ENCODE data around the gene MAGI2.

Gene MAGI2

GRCh38 chr7:78279032-78279431 lies 1174.4 kb downstream of the MAGI2 start:
- Histone ChIP-seq H3K9ac (ENCODE audit: low read length) (no peak overlapping the region), H3K4me1 (ENCODE audit: control insufficient read depth, insufficient read depth, low read length) (peaks cover 12% of the 10 kb centered on the region), H3K4me3 (ENCODE audit: low read length) (no peak overlapping the region), H3K27me3 (replicated peaks; ENCODE audit: control insufficient read depth, insufficient read depth, low read length) (no peaks in the 10 kb centered on the region), H3K36me3 (ENCODE audit: control insufficient read depth, insufficient read depth, low read length, severe bottlenecking) (no peaks in the 10 kb centered on the region), H3K9me3 (ENCODE audit: control insufficient read depth, low read length) (no peaks in the 10 kb centered on the region)
- peak; percentile 73 for DNase-seq (ENCODE audit: low read depth)

GRCh38 chr7:78267141-78267540 lies 1186.3 kb downstream of the MAGI2 start:
- DNase-seq (ENCODE audit: low read depth), result no peak
- no peaks in the 10 kb centered on the region for H3K27me3 ChIP-seq (replicated peaks; ENCODE audit: control insufficient read depth, insufficient read depth, low read length)
- no peak overlapping the region for H3K4me3 ChIP-seq (ENCODE audit: low read length)
- no peak overlapping the region for H3K9ac ChIP-seq (ENCODE audit: low read length)
- H3K4me1 ChIP-seq (ENCODE audit: control insufficient read depth, insufficient read depth, low read length), result no peaks in the 10 kb centered on the region
- H3K36me3 ChIP-seq (ENCODE audit: control insufficient read depth, insufficient read depth, low read length, severe bottlenecking), result no peaks in the 10 kb centered on the region
- peaks cover 6% of the 10 kb centered on the region for H3K9me3 ChIP-seq (ENCODE audit: control insufficient read depth, low read length)

- H3K9me3 ChIP-seq (ENCODE audit: control insufficient read depth, low read length), result peaks cover 3% of the 10 kb centered on the region
- no peaks in the 10 kb centered on the region for H3K27me3 ChIP-seq (replicated peaks; ENCODE audit: control insufficient read depth, insufficient read depth, low read length)
- H3K9ac ChIP-seq (ENCODE audit: low read length), result no peak overlapping the region
- no peaks in the 10 kb centered on the region for H3K36me3 ChIP-seq (ENCODE audit: control insufficient read depth, insufficient read depth, low read length, severe bottlenecking)
- no peaks in the 10 kb centered on the region for H3K4me1 ChIP-seq (ENCODE audit: control insufficient read depth, insufficient read depth, low read length)
- no peak for DNase-seq (ENCODE audit: low read depth)
- H3K4me3 ChIP-seq (ENCODE audit: low read length), result no peak overlapping the region
Observed at GRCh38 chr7:78265486-78265885, 1188.0 kb downstream of the MAGI2 start.

- Histone ChIP-seq H3K36me3 (ENCODE audit: control insufficient read depth, insufficient read depth, low read length, severe bottlenecking) (no peaks in the 10 kb centered on the region), H3K4me3 (ENCODE audit: low read length) (no peak overlapping the region), H3K4me1 (ENCODE audit: control insufficient read depth, insufficient read depth, low read length) (no peaks in the 10 kb centered on the region), H3K9me3 (ENCODE audit: control insufficient read depth, low read length) (peaks cover 2% of the 10 kb centered on the region), H3K27me3 (replicated peaks; ENCODE audit: control insufficient read depth, insufficient read depth, low read length) (no peaks in the 10 kb centered on the region), H3K9ac (ENCODE audit: low read length) (no peak overlapping the region)
- no peak for DNase-seq (ENCODE audit: low read depth)
Observed at GRCh38 chr7:78265071-78265470, 1188.4 kb downstream of the MAGI2 start.

- H3K27me3 ChIP-seq (replicated peaks; ENCODE audit: control insufficient read depth, insufficient read depth, low read length), result no peaks in the 10 kb centered on the region
- H3K9me3 ChIP-seq (ENCODE audit: control insufficient read depth, low read length), result no peaks in the 10 kb centered on the region
- no peaks in the 10 kb centered on the region for H3K4me1 ChIP-seq (ENCODE audit: control insufficient read depth, insufficient read depth, low read length)
- H3K9ac ChIP-seq (ENCODE audit: low read length), result no peak overlapping the region
- no peak for DNase-seq (ENCODE audit: low read depth)
- H3K36me3 ChIP-seq (ENCODE audit: control insufficient read depth, insufficient read depth, low read length, severe bottlenecking), result no peaks in the 10 kb centered on the region
- no peak overlapping the region for H3K4me3 ChIP-seq (ENCODE audit: low read length)
Observed at GRCh38 chr7:78264105-78264504, 1189.4 kb downstream of the MAGI2 start.

GRCh38 chr7:78261739-78262138 lies 1191.7 kb downstream of the MAGI2 start:
- Histone ChIP-seq H3K4me3 (ENCODE audit: low read length) (no peak overlapping the region), H3K9ac (ENCODE audit: low read length) (no peak overlapping the region), H3K27me3 (replicated peaks; ENCODE audit: control insufficient read depth, insufficient read depth, low read length) (no peaks in the 10 kb centered on the region), H3K4me1 (ENCODE audit: control insufficient read depth, insufficient read depth, low read length) (no peaks in the 10 kb centered on the region), H3K36me3 (ENCODE audit: control insufficient read depth, insufficient read depth, low read length, severe bottlenecking) (no peaks in the 10 kb centered on the region), H3K9me3 (ENCODE audit: control insufficient read depth, low read length) (no peaks in the 10 kb centered on the region)
- no peak for DNase-seq (ENCODE audit: low read depth)

GRCh38 chr7:78261302-78261701 lies 1192.2 kb downstream of the MAGI2 start:
- no peak for DNase-seq (ENCODE audit: low read depth)
- Histone ChIP-seq H3K4me1 (ENCODE audit: control insufficient read depth, insufficient read depth, low read length) (no peaks in the 10 kb centered on the region), H3K36me3 (ENCODE audit: control insufficient read depth, insufficient read depth, low read length, severe bottlenecking) (no peaks in the 10 kb centered on the region), H3K9me3 (ENCODE audit: control insufficient read depth, low read length) (no peaks in the 10 kb centered on the region), H3K27me3 (replicated peaks; ENCODE audit: control insufficient read depth, insufficient read depth, low read length) (no peaks in the 10 kb centered on the region), H3K4me3 (ENCODE audit: low read length) (no peak overlapping the region), H3K9ac (ENCODE audit: low read length) (no peak overlapping the region)

GRCh38 chr7:78260826-78261225 lies 1192.6 kb downstream of the MAGI2 start:
- no peak overlapping the region for H3K9ac ChIP-seq (ENCODE audit: low read length)
- DNase-seq (ENCODE audit: low read depth), result peak; percentile 25

GRCh38 chr7:78254726-78255055 lies 1198.8 kb downstream of the MAGI2 start:
- H3K36me3 ChIP-seq (ENCODE audit: control insufficient read depth, insufficient read depth, low read length, severe bottlenecking), result no peaks in the 10 kb centered on the region
- H3K4me1 ChIP-seq (ENCODE audit: control insufficient read depth, insufficient read depth, low read length), result peaks cover 7% of the 10 kb centered on the region
- H3K27me3 ChIP-seq (replicated peaks; ENCODE audit: control insufficient read depth, insufficient read depth, low read length), result no peaks in the 10 kb centered on the region
- H3K9me3 ChIP-seq (ENCODE audit: control insufficient read depth, low read length), result no peaks in the 10 kb centered on the region
- no peak for DNase-seq (ENCODE audit: low read depth)
- no peak overlapping the region for H3K4me3 ChIP-seq (ENCODE audit: low read length)
- no peak overlapping the region for H3K9ac ChIP-seq (ENCODE audit: low read length)

More at GRCh38 chr7:78260826-78261225, 1192.6 kb downstream of the MAGI2 start:
- no peaks in the 10 kb centered on the region for H3K27me3 ChIP-seq (replicated peaks; ENCODE audit: control insufficient read depth, insufficient read depth, low read length)
- no peaks in the 10 kb centered on the region for H3K4me1 ChIP-seq (ENCODE audit: control insufficient read depth, insufficient read depth, low read length)
- no peaks in the 10 kb centered on the region for H3K9me3 ChIP-seq (ENCODE audit: control insufficient read depth, low read length)
- H3K36me3 ChIP-seq (ENCODE audit: control insufficient read depth, insufficient read depth, low read length, severe bottlenecking), result no peaks in the 10 kb centered on the region
- no peak overlapping the region for H3K4me3 ChIP-seq (ENCODE audit: low read length)

- DNase-seq (ENCODE audit: low read depth), result no peak
- H3K9ac ChIP-seq (ENCODE audit: low read length), result no peak overlapping the region
- H3K36me3 ChIP-seq (ENCODE audit: control insufficient read depth, insufficient read depth, low read length, severe bottlenecking), result no peaks in the 10 kb centered on the region
- H3K27me3 ChIP-seq (replicated peaks; ENCODE audit: control insufficient read depth, insufficient read depth, low read length), result no peaks in the 10 kb centered on the region
- peaks cover 7% of the 10 kb centered on the region for H3K4me1 ChIP-seq (ENCODE audit: control insufficient read depth, insufficient read depth, low read length)
- H3K4me3 ChIP-seq (ENCODE audit: low read length), result no peak overlapping the region
- peaks cover 3% of the 10 kb centered on the region for H3K9me3 ChIP-seq (ENCODE audit: control insufficient read depth, low read length)
Observed at GRCh38 chr7:78253850-78254725, 1199.4 kb downstream of the MAGI2 start.

- peaks cover 26% of the 10 kb centered on the region for H3K9me3 ChIP-seq (ENCODE audit: control insufficient read depth, low read length)
- no peak for DNase-seq (ENCODE audit: low read depth)
- no peaks in the 10 kb centered on the region for H3K27me3 ChIP-seq (replicated peaks; ENCODE audit: control insufficient read depth, insufficient read depth, low read length)
- H3K4me1 ChIP-seq (ENCODE audit: control insufficient read depth, insufficient read depth, low read length), result peaks cover 7% of the 10 kb centered on the region
- H3K4me3 ChIP-seq (ENCODE audit: low read length), result no peak overlapping the region
- no peaks in the 10 kb centered on the region for H3K36me3 ChIP-seq (ENCODE audit: control insufficient read depth, insufficient read depth, low read length, severe bottlenecking)
- H3K9ac ChIP-seq (ENCODE audit: low read length), result no peak overlapping the region
Observed at GRCh38 chr7:78248867-78249266, 1204.6 kb downstream of the MAGI2 start.

Measured in adipocyte (in vitro differentiated cells).